SK-N-MC (cell line): Measurements from ENCODE around the gene MUC20.
"Not testable (repeated sequence)": the region's sequence is repeated elsewhere in the genome, so short reads cannot be mapped to it uniquely, and the experiment has no call there.

Experiments used
- EZH2 ChIP-seq: fragments of 200-600 bp; sonication (generic); IDR thresholded peaks from one replicate; pipeline ENCODE4 v1.6.1; 2017; ENCODE audit warnings: antibody characterized with exemption
- FOXP2 ChIP-seq: optimal IDR thresholded peaks from 2 replicates; pipeline ENCODE3; 2011; ENCODE audit warnings: mild to moderate bottlenecking, moderate library complexity; ENCODE audit not compliant: insufficient read depth; ENCODE audit errors: extremely low read length, control extremely low read depth
- POLR2AphosphoS5 ChIP-seq: IDR thresholded peaks from 2 replicates; pipeline ENCODE4 v1.6.1; 2012; ENCODE audit warnings: mild to moderate bottlenecking, low read depth, low read length, borderline replicate concordance

DNA sequence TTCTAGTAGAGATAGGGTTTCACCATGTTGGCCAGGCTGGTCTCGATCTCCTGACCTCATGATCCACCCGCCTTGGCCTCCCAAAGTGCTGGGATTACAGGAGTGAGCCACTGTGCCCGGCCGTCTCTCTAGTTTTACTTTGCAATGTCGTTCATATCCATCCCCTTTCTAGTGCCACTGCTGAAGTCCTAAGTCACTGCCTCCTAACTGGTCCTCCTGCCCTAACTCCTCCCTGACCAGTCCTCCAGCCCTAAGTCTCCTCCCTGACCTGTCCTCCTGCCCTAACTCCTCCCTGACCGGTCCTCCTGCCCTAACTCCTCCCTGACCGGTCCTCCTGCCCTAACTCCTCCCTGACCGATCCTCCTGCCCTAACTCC lies 8.3 kb upstream of the MUC20 start:
- not testable (repeated sequence) for TF ChIP-seq EZH2, POLR2AphosphoS5, FOXP2
